Liver (tissue), 3 donors: ENCODE data around the gene PNLIPRP1.

Experiments used
- FOXA1 ChIP-seq: IDR thresholded peaks from 2 replicates; pipeline ENCODE4 v1.6.1; 2016; ENCODE audit warnings: antibody characterized with exemption
- HNF4G ChIP-seq: IDR thresholded peaks from 2 replicates; pipeline ENCODE4 v1.6.1; 2016; ENCODE audit warnings: antibody characterized with exemption
- JUND ChIP-seq, 2 donors: IDR thresholded peaks; 2 replicates each; pipeline ENCODE4 v1.6.1; 2016; ENCODE audit warnings: antibody characterized with exemption in 2 of 2
- RAD21 ChIP-seq, 2 donors: IDR thresholded peaks; 2 replicates each; pipeline ENCODE4 v1.6.1; 2016; ENCODE audit warnings: antibody characterized with exemption in 2 of 2, mild to moderate bottlenecking in 2 of 2
- TAF1 ChIP-seq: conservative IDR thresholded peaks from 2 replicates; pipeline ENCODE4 v1.6.1; 2016; ENCODE audit warnings: antibody characterized with exemption, mild to moderate bottlenecking
- YY1 ChIP-seq: IDR thresholded peaks from 2 replicates; pipeline ENCODE4 v1.6.1; 2016; ENCODE audit warnings: antibody characterized with exemption, mild to moderate bottlenecking
- TF ChIP-seq, protein P1 (sequence below): fragments of 150-350 bp; IDR thresholded peaks from 2 replicates; pipeline ENCODE4 v1.5.1; 2017; ENCODE audit warnings: improper control_type of control experiment, low read depth, low read length; ENCODE audit not compliant: missing input control
- TF ChIP-seq, protein P2 (sequence below): IDR thresholded peaks from 2 replicates; pipeline ENCODE4 v1.6.1; 2016; ENCODE audit warnings: antibody characterized with exemption, mild to moderate bottlenecking
- TF ChIP-seq, protein P3 (sequence below): IDR thresholded peaks from 2 replicates; pipeline ENCODE4 v1.6.1; 2016; ENCODE audit warnings: antibody characterized with exemption
- TF ChIP-seq, protein P4 (sequence below): IDR thresholded peaks from 2 replicates; pipeline ENCODE4 v1.6.1; 2016; ENCODE audit warnings: antibody characterized with exemption
- donor health status: healthy.
- donor health status: healthy.

DNA sequence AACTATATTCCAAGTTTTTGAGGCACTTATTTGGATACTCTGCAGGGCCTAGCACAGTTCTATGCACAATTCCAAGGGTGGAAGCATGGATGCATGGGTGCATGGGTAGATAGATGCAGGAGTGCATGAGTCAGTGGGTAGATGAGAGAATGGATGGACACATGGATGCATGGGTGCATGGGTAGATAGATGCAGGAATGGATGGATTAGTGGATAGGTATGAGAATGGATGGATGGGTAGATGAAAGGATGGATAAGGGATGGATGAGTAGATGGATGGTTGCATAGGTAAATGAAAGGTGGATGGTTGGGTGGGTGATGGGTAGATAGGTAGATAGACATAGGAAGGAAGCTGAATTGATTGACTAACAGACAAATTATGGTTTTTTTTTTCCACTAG lies 45.6 kb downstream of the PNLIPRP1 start:
- TF ChIP-seq, protein P1, sequence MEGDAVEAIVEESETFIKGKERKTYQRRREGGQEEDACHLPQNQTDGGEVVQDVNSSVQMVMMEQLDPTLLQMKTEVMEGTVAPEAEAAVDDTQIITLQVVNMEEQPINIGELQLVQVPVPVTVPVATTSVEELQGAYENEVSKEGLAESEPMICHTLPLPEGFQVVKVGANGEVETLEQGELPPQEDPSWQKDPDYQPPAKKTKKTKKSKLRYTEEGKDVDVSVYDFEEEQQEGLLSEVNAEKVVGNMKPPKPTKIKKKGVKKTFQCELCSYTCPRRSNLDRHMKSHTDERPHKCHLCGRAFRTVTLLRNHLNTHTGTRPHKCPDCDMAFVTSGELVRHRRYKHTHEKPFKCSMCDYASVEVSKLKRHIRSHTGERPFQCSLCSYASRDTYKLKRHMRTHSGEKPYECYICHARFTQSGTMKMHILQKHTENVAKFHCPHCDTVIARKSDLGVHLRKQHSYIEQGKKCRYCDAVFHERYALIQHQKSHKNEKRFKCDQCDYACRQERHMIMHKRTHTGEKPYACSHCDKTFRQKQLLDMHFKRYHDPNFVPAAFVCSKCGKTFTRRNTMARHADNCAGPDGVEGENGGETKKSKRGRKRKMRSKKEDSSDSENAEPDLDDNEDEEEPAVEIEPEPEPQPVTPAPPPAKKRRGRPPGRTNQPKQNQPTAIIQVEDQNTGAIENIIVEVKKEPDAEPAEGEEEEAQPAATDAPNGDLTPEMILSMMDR: no peak
- TF ChIP-seq, protein P2, sequence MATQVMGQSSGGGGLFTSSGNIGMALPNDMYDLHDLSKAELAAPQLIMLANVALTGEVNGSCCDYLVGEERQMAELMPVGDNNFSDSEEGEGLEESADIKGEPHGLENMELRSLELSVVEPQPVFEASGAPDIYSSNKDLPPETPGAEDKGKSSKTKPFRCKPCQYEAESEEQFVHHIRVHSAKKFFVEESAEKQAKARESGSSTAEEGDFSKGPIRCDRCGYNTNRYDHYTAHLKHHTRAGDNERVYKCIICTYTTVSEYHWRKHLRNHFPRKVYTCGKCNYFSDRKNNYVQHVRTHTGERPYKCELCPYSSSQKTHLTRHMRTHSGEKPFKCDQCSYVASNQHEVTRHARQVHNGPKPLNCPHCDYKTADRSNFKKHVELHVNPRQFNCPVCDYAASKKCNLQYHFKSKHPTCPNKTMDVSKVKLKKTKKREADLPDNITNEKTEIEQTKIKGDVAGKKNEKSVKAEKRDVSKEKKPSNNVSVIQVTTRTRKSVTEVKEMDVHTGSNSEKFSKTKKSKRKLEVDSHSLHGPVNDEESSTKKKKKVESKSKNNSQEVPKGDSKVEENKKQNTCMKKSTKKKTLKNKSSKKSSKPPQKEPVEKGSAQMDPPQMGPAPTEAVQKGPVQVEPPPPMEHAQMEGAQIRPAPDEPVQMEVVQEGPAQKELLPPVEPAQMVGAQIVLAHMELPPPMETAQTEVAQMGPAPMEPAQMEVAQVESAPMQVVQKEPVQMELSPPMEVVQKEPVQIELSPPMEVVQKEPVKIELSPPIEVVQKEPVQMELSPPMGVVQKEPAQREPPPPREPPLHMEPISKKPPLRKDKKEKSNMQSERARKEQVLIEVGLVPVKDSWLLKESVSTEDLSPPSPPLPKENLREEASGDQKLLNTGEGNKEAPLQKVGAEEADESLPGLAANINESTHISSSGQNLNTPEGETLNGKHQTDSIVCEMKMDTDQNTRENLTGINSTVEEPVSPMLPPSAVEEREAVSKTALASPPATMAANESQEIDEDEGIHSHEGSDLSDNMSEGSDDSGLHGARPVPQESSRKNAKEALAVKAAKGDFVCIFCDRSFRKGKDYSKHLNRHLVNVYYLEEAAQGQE: no peak
- no peak for TF ChIP-seq JUND (IDR thresholded peaks at IDR 0.05)
- TF ChIP-seq, protein P3, sequence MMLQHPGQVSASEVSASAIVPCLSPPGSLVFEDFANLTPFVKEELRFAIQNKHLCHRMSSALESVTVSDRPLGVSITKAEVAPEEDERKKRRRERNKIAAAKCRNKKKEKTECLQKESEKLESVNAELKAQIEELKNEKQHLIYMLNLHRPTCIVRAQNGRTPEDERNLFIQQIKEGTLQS: no peak
- no peak for TF ChIP-seq FOXA1
- no peak for TF ChIP-seq HNF4G
- TF ChIP-seq, protein P4, sequence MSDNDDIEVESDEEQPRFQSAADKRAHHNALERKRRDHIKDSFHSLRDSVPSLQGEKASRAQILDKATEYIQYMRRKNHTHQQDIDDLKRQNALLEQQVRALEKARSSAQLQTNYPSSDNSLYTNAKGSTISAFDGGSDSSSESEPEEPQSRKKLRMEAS: no peak
- TF ChIP-seq YY1: no peak
- TF ChIP-seq TAF1: no peak
- TF ChIP-seq RAD21 (IDR thresholded peaks at IDR 0.05): no peak
